Measurements from ENCODE around the gene SLC25A38.
A peak's percentile ranks its signal among the peaks of the same experiment; 100 is the strongest.

The SLC25A38 gene

DNA sequence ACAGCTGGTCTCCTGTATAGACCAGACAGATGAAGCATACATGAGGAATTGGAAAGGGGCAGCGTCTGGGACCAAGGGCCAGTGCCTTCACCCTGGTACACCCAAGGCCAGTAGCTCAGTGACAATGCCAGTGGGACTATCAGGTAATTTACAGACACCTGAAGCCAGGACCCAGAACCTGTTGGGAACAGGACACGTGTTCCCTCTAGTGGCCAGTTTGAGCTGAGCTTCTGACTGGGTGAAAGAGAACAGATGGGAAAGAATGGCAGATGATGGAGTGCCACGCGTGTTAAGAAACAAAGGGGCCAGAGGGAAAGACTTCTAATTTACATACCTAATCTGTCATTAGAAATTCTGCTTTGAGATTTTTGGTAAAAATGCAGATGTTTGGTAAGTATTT lies 5.1 kb upstream of the SLC25A38 start:
- no peak for DNase-seq

DNA sequence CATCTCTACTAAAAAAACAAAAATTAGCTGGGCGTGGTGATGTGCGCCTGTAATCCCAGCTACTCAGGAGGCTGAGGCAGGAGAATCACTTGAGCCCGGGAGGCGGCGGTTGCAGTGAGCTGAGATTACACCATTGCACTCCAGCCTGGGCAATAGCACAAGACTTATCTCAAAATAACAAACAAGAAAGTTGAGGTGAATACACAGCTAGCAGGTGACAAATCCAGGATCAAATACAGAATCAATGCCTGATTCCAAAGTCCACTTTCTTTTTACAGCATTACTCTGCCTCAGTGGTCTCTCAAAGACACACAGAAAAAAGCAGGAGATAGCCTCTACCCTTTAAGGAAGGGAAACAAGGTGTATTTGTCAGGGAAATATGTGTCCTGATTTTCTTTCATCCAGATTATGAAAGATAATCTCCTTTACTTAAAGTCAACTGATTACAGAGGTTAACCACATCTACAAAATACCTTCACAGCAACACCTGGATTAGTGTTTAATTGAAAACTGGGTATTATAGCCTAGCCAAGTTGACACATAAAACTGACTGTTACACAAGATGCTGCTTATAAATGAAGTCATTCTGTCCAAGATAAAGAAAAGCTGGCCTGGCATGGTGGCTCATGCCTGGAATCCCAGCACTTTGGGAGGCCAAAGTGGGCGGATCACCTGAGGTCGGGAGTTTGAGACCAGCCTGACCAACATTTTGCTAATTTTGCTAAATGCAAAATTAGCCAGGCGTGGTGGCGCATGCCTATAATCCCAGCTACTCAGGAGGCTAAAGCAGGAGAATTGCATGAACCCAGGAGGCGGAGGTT lies 4.0 kb upstream of the SLC25A38 start:
- DNase-seq: no peak

DNA sequence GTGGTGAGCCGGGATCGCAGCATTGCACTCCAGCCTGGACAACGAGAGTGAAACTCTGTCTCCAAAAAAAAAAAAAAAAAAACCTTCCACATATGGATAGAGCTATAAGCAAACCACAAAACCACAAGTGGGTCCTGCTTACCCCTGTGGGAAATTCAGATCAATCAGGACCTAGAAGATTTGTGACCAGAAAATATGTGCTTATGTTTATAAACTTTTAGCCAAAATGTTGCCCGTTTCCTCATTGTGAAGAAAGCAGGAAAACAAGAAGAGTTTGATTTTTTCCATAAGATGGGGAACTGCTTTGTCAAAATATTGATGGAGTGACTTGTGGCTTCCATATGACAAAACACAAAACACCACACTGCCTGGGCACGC lies 3.4 kb upstream of the SLC25A38 start:
- DNase-seq: no peak

DNA sequence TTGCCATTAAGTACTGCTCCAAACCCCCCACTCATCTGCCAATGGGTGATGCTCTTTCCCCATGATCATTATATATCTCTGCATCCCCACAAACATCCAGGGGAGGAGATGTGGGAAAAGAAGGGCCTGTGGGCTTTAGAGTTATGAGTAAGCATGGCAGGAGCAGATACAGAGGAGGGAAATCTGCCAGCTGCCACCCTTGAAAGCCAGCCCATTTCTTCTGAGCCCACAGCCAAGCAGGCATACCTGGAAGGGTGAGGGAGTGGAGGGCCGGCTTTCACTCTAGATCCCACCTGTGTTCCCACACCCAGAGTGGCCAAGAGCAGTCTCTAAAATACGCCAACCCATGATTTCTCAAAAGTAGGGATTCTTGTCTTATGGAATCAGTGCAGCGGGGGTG lies 1.7 kb upstream of the SLC25A38 start:
- DNase-seq: no peak

DNA sequence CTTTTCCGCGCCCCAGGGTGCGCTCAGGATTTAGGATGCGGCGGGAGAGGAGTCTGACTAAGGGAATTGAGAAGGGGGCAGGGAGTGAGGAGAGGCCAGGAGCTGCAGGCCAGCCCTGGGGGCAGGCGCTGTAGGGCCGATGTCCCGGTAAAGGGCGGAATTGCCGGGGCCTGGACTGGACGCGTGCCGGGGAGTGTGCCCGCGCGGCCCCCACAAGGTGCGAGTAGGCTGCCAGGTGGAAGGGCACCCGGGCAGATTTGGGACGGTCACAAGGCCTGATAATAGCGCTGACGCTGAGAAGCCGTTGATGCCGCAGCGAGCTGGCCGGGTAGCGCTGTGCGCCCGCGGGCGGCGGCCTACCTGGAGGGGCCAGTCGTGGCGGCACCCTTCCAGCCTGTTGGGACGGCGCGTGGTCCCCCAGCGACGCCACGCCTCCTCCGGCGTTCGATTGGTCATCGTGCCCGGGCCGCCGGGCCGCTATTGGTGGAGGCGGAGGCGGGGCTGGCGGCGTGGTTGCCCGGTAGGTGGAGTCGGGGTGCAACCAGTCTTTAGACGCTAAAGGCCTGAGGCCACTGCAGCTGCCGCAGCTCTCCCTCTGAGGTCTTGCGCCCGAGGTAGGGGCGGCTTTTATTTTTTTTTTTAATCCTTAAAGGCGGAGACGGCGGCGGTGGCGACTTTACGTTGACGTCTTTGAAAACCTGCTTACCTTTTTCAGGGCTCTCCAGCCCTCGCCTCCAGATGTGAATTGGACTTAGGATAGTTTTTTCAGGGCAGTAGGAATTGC lies 903 bp downstream of the SLC25A38 start:
- DNase-seq: no peak

DNA sequence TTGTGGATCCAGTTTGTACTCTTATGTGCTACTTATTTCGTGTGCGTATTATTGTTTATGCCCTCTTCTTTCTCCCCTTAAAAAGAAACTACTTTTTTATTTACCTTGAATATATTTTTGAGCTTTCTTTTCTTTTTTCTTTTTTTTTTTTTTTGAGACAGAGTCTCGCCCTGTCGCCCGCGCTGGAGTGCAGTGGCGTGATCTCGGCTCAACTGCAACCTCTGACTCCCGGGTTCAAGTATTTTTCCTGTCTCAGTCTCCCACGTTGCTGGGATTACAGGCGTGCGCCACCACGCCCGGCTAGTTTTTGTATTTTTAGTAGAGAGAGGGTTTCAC lies 1.5 kb downstream of the SLC25A38 start:
- no peak for DNase-seq

DNA sequence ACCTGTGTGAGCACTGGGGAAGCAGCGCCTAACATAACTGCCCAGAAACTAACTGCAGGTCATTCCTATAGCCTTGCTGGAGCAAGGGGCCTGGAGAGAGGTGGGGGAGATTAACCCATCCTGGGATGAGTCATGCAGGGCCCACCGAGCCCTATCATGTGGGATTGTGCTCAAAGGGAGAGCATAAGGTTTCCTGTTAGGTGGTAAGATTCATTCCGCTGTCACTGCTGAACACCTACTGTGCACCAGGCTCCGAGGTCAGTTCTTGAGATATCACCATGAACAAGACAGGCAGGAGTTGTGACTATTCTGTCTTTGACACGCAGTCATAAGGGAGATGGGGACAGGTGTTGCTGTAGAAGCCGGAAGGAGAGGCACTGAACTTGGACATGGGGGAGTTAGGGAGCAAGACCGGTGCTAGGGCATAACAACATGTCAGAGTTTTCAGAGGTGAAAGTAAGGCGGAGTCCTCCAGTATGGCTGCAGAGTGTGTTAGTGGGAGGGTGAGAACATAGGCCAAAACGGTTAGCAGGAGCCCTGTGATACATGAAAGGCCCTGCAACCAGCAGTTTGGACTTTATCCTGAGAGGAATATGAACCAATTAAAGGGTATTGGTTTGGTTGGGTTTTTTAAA lies 2.4 kb downstream of the SLC25A38 start:
- DNase-seq: no peak

DNA sequence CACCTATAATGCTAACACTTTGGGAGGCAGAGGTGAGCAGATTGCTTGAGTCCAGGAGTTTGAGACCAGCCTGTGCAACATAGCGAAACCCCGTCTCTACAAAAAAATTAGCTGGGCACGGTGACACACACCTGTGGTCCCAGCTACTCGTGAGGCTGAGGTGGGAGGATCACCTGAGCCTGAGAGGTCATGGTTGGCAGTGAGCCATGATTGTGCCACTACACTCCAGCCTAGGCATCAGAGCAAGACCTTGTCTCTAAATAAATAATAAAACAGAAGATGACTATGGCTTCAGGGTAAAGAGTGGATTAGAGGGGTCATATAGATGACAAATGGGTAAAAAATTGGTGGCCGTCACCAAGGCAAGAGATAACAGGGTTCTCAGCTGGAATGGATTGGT lies 3.1 kb downstream of the SLC25A38 start:
- no peak for DNase-seq

DNA sequence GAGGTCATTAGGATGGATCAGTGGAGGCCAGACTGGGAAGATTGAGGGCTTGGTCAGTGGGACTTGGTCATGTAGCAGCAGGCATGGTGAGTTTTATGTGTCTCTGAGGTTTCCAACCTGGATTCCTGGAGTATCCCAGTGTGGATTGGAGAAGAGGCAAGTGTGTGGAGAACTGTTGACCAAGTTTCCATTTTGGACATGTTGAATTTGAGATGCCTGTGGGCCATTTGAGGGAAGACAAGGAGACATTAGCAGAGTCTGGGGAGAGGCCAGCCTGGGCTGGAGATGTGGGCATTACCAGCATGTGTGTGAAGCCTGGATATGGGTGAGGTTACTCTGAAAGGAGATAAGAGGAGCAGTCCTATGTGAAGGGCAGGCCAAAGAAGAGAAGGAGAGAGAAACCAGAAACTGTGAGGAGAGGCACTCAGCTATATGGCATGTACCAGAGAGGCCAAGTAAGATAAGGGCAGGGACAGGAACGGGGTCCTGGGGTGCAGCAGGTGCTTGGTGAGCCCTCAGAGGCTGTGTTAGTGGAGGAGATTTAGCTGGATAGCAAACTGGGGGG lies 4.3 kb downstream of the SLC25A38 start:
- DNase-seq: no peak

DNA sequence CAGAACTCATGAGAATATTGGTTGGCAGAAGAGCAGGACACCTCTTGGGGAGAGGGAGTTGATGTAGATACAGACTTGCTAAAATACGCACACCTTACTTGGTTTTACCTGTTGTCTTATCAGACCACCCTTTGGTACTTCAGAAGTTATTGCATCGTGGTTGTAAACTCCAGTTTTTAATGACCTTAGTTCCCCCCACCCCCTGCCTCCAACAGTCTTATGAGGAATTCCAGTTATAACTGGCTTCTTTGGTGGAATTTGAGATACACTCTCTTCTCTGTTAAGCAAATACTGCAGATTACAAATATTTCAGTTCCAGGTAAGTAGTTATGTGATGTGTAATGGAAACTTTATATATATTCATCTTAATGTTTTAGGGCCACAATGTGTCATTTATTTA lies 5.0 kb downstream of the SLC25A38 start:
- DNase-seq: no peak

DNA sequence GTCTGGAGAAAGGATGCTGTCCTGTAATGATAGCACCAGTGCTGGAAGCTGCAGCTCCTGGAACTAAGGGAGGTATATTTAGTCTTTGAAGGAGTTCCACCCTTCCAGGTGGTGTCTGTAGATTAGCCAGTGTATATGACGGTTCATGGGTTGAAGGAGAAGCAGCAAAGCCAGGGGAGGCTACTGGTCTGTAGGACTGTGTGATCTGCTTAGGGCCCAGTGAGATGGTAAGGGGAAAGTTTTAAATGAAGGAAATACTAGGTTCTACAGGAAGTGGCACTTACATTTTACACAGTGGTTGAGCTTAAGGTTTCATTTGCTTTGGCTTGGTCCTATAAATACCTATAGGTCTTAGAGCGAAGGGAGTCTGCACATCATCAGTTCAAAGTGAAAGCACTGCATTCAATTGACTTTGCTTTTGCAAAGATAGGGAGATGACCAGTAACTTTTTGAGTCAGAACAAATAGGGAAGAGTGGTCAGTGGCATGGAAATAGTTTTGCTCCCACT lies 5.6 kb downstream of the SLC25A38 start:
- DNase-seq: no peak

DNA sequence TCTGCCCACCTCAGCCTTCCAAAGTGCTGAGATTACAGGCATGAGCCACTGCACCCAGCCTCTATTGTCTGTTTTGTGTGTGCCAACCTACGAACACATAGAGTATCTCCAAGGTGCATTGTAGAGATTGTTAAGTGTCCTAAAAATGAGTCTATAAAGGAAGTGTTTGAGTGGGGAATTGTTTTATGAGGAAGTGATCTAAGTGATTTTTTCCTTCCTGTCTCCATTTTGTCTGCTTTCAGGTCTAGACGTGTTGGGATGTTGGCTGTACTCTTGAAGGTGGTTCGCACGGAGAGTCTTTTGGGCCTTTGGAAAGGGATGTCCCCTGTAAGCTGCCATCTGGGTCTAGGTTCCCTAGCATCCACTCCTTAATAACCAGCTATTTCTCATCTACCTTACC lies 7.0 kb downstream of the SLC25A38 start:
- DNase-seq: no peak

DNA sequence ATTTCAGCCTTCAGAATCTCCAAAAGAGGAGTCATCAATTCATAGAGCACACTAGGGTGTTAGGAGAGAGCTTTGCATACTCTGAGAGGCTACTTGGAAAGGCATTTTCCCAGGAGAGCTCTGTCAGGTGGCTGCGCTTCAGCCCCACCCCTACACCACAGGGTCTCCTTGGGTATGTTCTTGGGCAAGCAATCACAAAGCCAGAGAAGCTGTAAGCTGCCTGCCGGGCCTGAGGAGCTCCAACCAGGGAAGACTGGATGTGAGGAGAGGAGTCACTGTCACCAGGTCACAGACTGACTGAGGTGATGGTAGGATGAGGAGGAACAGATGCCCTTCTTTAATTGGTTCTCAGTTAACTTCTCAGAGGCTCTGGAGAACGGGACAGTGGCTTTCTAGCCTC lies 13.5 kb downstream of the SLC25A38 start:
- DNase-seq: no peak

DNA sequence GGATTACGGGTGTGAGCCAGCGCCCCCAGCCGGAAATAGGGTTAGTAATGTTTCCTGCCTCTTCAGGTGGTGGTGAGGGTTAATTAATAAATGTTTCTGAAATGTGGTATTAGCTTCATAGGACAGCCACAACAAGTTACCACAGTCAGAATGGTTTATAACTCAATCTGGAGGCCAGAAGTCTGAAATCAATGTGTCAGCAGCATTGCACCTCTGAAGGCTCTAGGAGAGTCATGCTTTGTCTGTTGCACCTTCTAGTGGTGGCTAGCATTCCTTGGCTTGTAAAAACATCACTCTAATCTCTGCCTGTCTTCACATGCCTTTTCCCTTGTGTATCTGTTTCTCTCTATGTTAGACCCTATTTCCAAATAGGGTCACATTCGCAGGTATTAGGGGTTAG lies 15.5 kb downstream of the SLC25A38 start:
- no peak for DNase-seq

DNA sequence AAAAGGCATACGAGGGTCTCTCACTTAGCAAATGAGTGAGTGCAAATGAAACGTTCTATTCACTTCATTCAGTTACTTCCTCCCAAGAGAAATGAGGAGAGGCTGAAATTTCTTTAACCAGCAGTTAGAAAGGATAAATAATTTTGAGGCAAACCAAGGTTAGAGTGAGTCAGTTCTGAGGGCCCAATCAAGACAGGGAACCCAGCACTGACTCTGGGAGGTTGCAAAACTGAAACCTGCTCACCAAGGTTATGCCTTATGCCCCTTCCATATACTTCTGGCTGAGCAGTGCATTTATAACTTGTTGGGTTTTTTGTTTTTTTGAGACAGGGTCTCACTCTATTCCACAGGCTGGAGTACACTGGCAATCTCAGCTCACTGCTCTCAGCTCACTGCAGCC lies 18.8 kb downstream of the SLC25A38 start:
- DNase-seq: no peak

DNA sequence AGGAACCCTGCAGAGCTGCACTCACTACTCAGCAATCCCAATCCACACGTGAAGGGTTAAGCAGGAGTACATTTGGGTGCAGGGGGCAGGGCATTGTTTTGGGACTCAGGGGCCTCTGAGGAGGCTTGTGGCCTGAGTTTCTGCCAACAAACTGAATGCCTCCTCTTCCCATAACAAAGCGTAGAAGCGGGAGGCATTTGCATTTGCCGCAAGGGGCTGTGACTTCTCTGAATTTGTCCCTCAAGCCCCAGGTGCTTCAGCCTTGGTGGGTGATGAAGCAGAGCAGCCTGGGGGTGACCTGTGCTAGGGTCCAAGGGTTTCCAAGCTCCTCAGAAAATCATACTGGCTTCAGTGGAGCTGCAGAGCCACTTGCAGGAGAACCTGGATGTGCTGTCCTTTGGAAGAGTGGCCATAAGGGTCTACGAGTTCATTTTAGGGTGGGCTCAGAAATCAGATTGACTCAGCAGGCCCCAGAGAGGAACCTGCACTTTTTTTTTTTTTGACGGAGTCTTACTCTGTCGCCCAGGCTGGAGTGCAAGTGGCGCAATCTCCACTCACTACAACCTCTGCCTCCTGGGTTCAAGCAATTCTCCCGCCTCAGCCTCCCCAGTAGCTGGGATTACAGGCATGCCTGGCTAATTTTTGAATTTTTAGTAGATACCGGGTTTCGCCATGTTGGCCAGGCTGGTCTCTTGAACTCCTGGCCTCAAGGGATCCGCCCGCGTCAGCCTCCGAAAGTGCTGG lies 21.9 kb downstream of the SLC25A38 start:
- no peak for DNase-seq

DNA sequence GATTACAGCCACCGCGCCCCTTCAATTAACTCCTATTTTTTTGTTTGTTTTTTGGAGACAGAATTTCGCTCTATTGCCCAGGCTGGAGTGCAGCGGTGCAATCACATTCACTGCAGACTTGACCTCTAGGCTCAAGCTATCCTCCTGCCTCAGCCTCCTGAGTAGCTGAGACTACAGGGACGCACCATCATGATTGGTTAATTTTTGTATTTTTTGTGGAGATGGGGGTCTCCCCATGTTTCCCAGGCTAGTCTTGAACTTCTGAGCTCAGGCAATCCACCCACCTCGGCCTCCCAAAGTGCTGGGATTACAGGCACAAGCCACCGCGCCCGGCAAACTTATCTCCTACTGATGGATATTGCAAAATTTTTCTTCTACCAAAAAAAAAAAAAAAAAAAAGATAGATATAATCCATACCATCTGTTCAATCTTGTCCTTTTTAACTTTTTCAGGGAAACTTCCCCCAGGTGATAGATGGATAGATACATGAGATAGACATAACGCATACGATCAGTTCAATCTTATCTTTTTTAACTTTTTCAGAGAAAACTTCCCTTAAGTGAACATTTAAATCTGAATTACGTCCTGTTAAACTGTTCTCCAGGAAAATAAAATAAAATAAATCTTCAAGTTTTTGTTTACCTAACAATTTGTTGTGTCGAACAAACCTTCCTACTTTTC lies 22.7 kb downstream of the SLC25A38 start:
- DNase-seq: no peak

DNA sequence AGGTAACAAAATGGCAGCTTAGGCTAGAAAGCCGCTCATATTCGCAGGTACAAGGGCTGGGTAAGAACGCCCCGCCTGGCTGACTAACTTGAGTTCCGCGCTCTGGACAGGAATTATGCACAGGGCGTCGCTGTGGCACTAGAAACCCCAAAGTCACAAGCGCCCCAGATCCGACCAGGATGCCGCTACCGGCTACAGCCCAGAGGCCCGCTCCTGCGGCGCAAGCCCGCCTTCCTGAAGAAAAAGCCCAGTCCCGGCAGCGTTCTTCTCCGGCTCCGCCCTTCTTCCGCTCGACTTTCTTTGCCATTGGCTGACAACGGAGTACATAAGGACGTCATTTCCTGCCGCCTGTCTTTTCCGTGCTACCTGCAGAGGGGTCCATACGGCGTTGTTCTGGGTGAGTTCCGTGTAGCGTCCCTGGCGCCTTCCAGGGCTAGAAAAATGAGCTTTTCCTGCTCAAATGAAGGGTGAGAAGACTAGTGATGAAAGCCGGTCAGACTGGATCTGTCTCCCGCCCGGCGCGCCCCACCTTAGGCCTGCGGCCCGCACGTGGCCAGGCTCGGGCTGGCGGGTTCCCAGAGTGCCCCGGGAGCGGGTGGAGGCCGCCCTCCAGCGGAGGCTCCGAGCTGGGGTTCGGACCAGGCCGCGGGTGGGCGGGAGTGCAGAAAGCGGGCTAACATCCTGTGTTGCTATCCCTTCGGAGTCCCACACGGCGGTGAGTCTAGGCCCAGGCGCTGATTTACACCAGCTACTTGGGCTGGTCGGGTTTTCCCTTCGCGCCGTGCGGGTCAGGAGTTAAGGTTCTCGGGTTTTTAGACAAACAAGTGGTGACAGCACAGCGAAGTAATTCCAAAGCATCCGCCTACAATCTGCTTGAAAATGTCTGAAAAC lies 23.4 kb downstream of the SLC25A38 start, which contains the start of gene RPSA:
Gene RPSA (plus strand): TSS at position 353 of the 891 bp plus-strand sequence. CDS start 934 bp downstream, outside the sequence.
- DNase-seq: peak; percentile 87 to 93 (median 90)

DNA sequence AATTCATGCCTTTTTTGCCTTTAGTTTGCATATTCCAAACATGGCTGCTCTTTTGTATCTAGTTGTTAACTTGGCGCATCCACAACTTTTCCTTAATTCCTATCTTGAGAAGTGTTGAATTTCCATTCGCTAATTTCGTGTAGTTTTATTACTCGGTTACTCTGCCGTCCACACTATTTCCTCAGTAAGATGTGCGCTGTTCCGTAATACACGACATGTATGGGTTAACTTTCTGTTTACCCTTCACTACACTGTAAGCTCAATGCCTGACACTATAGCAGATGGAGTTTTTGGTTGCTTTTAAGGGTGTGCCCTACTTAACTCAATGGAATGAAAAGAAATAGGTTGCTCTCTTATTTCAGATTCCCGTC lies 24.1 kb downstream of the SLC25A38 start:
- no peak for DNase-seq

DNA sequence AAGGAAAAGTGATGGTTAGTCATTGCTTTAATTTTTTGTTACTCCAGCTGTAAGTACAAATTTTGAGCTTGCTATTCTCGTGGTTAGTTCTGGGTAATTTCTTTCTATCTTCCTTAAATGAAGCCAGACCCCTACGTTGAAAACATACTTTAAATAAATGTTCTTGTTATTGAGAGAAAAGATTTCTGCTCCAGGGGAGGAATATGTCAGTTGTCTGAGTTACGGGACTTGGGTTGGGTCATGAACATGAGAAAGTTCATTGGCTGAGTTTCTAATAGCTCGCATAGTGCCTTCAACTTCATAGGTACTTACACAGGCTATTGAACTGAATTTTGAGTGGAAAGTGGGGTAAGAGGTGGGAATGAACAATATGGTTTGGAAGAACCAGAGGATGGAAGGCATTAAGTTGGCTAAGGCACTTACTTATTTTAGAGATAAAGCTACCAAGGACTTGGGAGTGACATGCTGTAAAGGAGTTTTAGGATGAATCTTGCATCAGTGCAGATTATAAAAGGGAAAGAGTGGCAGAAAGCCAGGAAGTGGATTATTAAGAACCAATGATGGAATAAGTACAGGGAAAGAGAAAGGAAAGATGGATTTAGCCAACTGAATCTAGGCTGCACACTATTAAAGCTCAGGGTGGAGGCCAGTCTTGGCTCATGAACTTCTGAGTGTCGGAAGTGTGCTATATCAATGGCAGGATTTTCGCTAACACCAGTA lies 24.8 kb downstream of the SLC25A38 start:
- no peak for DNase-seq

All from activated naive CD4-positive, alpha-beta T cell (primary cell).